HL-60/S4 treated with phorbol 12-myristate 13-acetate at 8.2 ng/mL for 4 days and 3 days (cell line): ENCODE results near the gene SESN2.

Experiments used
- in situ Hi-C: fragments of 300-500 bp; cut with MboI; formaldehyde crosslinking; loops from 2 replicates; pipeline ENCODE4 v1.15.0; 2022; ENCODE audit warnings: low sequenced_read_pairs

The SESN2 gene, protein sequence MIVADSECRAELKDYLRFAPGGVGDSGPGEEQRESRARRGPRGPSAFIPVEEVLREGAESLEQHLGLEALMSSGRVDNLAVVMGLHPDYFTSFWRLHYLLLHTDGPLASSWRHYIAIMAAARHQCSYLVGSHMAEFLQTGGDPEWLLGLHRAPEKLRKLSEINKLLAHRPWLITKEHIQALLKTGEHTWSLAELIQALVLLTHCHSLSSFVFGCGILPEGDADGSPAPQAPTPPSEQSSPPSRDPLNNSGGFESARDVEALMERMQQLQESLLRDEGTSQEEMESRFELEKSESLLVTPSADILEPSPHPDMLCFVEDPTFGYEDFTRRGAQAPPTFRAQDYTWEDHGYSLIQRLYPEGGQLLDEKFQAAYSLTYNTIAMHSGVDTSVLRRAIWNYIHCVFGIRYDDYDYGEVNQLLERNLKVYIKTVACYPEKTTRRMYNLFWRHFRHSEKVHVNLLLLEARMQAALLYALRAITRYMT

DNA sequence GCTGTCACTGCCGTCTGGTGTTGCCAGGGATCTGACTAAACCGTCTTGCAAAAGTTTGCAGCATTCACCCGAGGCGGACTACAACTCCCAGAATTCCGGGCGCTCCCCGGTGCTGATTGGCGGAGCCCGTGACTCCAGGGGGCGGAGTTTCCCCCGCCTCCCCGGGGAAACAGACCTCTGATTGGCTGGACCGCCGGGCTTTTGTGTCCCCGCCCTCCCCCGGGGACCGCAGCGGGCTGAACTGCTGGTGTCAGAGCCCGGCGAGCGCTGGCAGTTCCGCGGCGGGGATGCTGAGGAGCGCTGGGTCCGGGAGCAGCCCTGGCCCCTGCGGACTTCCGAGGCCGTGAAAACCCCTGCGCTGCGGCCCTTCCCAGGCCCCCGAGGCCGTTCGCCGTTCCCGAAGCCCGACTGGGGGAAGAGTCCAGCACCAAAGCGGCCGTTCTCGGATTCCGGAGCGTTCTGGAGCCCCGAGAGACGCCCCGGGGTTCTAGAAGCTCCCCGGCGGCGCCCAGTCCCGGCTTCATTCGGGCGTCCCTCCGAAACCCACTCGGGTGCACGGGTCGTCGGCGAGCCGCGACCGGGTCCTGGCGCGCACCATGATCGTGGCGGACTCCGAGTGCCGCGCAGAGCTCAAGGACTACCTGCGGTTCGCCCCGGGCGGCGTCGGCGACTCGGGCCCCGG, at the start of gene SESN2:
Gene SESN2 (plus strand): TSS at position 267 of the 682 bp plus-strand sequence. CDS start 330 bp downstream, at position 597.
- in situ Hi-C loops: no loop called here

DNA sequence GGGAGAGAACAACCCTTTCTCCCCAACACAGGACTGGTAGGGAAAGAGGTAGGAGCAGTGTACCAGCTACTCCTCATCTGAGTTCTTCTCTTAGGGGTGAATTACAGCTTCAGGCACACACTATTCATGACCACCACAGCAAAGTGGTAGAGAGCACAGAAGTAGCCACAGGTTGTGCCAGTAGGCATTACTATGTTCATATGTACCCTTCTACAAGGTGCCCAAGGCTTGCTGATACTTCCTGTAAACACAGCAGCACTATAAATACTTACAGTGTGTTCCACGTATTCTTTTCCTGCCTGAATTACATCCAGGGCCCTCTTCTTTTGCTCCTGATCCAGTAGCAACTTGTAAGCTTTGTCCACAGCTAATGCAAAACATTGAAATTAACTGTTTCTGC, 49.6 kb upstream of the SESN2 start:
- in situ Hi-C loops: loop anchor here (25.0 kb wide), 1 partner anchor 372 kb away; the partner anchor contains the start of gene PPP1R8

DNA sequence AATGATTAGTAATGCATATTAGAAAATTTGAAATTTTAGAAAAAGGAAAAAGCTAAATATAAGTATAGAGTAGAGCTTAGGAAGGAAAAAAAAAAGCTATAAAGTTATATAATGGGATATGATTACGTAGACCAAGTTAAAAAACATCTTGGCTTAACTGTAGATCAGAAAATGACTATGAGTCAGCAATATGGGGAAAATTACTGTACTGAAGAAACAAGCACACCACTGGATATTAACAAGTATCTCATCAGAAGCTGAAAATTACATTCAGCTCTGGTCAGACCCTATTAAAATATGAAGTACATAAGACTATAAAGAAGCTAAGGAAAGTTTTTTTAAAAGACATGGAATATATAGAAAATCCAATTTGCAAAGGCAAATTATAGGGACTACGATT, 46.0 kb upstream of the SESN2 start:
- in situ Hi-C loops: loop anchor here (25.0 kb wide), 1 partner anchor 376 kb away; the partner anchor contains the start of gene PPP1R8

DNA sequence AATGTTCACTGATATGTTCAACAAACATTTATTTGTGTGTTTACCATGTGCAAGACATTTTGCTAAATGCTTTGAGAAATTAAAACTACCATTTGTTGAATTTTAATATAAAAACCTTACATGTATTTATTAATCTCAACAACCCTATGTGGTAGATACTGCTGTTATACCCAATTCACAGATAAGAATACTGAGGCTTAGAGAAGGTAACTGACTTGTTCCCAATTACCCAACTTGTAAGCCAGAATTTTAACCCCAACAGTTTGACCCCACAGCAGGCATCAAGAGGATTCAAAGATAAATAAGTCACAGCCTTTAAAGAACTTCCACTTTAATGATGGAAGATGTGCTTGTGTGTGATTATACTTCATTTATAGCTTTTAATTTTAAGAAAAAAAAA, 30.2 kb upstream of the SESN2 start:
- in situ Hi-C loops: no loop called here

DNA sequence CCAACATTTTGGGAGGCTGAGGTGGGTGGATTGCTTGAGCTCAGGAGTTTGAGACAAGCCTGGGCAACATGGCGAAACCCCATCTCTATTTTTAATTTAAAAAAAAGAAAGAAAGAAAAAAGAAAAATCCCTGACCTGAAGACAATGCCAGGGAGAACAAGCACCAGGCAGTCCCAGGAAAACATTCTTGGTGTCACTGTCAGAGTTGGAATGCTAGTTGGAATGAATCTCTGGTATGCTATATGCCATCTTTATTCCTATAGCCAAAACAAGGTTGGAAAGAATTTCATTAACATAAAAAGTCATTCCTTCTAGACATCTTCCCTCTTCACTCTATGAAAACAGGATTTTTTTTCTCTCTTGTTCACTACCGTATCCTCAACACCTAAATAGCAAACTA, 29.3 kb upstream of the SESN2 start:
- in situ Hi-C loops: no loop called here

DNA sequence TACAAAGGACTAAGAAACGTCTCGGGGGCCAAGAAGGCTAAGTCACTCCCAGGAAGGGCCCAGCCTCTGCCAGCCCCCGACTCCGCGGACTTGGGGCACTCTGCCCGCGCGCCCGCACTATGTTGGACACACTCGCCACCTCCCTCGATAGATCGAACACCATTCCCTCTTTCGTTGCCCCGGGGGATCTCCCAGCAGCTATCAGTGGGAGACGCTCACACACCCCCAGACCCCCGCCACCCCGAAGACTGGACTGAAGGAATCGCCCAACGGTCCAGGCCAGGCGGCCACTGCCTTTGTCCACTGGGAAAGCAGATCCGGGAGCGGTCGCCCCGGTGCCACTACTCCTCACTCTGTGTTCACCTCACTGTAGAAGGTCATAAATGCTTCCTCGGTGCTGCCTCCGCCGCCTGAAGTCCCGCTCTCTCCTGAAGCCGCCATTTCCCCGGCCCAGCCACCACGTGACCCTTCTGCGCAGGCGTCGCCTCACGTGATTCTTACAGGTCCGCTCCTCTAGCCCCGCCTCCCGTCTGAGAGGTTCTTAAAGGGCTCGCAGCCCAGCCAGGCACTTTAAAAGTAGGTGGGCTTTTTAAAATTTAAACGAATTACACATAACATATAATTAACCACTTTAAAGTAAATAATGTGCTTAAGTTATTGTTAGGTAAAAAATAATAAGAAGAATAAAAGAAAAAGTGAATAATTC, 26.6 kb upstream of the SESN2 start, which contains the start of gene DNAJC8:
Gene DNAJC8 (minus strand): TSS at position 472 of the 706 bp plus-strand sequence. CDS start 31 bp downstream, at position 441.
- in situ Hi-C loops: no loop called here

DNA sequence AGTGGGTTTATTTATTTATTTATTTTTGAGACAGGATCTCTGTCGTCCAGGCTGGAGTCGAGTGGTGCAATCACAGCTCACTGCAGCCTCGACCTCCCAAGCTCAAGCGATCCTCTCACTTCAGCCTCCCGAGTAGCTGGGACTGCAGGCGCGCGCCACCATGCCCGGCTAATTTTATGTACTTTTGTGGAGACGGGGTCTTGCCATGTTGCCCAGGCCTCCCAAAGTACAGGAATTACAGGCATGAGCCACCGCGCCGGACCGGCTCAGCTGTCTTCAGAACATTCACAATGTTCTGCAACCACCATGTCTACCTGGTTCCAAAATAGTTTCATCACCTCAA, 26.1 kb upstream of the SESN2 start:
- in situ Hi-C loops: no loop called here

DNA sequence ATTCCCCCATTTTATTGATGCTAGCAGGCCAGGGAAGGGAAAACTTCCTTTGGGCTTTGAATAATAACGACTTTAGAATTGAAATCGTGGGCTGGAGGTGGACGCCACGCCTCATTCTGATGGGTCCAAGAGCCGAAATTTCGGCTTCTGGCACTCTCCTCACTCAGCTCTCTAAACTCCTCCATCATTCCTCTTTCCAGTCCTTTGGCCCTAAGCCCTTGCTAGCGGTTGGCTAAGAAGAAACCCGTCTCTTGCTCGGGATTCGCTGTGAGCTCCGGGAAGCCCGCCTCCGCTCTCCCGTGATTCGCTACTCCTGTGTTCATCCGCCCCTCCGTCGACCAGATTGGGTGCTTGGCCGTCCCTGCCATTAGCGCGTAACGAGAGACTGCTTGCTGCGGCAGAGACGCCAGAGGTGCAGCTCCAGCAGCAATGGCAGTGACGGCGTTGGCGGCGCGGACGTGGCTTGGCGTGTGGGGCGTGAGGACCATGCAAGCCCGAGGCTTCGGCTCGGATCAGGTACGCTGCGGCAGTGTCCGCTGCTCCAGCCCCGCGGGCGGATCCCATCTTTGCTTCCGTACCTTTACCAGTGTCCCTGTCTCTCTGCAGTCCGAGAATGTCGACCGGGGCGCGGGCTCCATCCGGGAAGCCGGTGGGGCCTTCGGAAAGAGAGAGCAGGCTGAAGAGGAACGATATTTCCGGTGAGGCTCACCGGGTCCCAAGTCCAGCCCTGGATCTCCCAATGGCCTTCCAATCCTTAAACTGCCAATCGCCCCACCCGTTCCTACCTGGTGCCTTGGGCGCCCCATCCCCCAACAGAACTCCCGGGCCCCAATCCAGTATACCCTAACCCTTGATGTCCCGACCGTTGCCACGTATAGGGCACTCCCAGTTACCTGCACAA, 23.3 kb upstream of the SESN2 start, which contains the start of gene ATP5IF1:
Gene ATP5IF1 (plus strand): TSS at position 370 of the 901 bp plus-strand sequence. CDS start 60 bp downstream, at position 430.
- in situ Hi-C loops: no loop called here

DNA sequence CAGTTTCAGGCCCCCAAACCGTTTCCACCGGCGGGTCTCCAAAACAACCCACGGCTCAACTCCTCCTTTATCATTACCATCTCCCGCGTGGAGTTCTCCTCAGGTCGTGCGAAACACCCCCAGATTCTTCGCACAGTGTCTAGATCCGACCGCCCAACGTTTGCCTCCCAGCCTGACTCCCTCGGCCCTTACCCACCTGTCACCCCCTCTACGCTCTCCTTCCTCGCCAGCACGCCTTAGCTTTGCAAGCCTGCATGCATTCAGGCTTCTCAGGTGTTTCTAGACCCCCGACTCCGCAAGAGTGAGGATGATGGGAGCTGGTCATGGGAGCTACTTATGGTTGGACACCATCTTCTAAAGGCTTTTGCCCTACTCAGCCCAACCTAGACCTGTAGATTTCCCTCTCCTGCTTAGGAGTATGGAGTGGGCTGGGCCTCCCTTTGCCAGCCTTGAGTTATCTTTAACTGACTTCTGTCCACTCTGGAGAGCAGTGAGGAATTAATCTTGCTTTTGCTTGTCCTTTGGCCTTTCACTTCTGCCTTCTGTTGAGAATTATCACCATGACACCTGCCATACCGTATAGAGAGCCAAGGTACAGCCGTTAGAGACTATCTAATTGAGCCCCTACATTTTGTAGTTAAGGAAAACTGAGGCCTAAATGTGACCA, 22.5 kb upstream of the SESN2 start:
- in situ Hi-C loops: no loop called here

DNA sequence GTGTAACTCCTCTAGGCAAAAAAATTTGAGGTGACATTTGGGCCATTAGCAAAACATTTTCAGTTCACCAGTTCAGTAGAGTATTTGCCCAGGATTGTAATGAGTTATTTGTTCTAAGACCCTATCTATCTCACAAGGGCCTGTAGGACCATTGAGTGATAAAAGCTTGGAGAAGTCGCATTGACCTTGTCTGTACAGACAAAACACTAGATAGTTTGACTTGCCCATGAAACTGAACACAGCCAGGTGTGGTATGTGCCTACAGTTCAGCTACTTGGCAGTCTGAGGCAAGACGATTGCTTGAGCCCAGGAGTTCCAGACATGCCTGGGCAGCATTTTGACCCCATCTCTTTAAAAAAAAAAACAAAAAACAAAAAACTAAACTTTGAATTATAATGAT, 20.3 kb upstream of the SESN2 start:
- in situ Hi-C loops: no loop called here

DNA sequence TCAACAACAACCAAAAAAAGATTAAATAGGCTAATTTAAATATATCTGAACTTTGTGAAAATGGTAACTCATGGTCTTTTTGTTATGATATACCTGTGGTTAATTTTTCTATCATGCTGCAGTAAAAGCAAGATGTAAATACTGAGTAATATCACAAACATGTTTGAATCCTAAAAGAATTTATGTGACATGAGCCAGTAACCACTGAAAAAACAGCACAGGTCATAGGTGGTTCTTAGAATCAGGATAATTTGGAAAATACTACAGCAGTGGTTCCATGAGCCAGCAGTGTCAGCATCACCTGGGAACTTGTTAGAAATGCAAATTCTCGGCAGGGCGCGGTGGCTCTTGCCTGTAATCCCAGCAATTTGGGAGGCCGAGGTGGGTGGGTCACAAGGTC, 19.3 kb upstream of the SESN2 start:
- in situ Hi-C loops: no loop called here

DNA sequence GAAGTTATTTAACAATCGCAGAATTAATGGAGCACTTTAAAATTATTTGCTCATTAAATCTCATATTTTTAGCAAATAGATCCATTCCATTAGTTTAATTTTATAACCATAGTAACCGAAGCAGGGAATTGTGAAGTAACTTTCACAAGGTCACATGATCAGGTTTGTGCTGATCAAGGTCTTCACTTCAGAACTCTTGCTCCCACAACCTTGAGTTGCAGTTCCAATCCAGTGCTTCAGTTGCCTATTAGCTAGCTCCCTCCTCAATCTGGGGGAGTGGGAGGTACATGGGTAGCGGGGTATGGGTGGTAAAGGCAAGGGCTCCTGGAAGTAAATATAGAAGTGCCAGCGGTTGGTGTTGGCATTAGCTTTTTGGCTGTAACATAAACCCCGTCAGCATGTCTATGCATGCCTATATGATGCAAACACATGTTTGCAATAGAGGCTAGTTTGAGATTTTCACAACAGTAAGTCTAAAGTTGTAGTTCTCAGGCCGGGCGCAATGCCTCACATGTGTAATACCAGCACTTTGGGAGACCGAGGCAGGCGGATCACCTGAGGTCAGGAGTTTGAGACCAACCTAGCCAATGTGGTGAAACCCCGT, 17.6 kb upstream of the SESN2 start:
- in situ Hi-C loops: no loop called here

DNA sequence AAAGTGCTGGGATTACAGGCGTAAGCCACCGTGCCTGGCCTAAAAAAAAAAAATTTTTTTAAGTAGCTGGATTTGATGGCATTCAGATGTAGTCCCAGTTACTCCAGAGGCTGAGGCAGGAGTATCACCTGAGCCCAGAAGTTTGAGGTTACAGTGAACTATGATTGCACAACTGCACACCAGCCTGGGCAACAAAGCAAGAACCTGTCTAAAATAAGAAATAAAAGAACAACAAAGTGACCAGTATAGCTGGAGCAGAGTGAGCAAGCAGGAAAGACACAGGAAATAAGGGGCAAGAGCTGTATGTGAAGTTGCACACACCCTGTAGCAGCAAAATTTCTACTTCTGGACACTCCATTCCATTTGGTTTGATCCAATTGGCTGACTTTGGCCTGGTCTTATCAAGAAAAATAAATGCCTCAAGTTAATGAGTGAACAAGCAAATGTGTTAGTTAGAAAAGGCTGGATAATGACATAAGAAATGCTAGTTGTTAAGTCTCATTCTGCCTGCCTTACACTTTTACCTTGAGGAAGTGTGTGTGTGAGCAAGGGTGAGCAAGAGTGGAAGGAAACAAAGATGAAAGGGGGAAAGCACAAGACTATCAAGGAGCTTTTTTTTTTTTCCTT, 15.5 kb upstream of the SESN2 start:
- in situ Hi-C loops: no loop called here

DNA sequence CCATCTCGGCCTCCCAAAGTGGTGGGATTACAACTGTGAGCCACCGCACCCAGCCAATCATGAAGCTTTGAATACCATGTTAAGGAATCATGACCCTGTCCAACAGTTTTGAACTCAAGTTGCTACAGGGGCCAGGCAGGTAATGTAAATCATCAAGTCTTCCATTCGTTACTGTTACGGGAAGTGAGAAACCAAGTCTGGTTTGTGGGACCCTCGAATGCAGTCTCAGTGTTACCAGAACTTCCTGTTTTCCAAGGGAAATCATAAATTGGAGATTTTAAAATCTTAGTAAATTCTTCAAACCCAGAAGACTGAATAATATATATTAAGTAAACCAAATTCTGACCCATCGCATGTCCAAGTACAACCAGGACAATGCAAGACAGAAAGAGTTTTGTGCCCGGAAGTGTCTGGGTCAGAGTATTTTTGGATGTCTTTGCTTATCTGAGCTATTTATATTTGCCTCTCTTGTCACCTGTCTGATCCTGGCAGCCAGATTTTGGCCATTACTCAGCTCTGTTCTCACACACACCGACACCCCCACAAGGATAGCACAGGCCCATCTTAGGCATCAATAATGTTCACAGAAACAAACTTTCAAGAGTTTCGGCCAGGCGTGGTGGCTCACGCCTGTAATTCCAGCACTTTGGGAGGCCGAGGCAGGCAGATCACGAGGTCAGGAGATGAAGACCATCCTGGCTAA, 14.6 kb upstream of the SESN2 start:
- in situ Hi-C loops: no loop called here

DNA sequence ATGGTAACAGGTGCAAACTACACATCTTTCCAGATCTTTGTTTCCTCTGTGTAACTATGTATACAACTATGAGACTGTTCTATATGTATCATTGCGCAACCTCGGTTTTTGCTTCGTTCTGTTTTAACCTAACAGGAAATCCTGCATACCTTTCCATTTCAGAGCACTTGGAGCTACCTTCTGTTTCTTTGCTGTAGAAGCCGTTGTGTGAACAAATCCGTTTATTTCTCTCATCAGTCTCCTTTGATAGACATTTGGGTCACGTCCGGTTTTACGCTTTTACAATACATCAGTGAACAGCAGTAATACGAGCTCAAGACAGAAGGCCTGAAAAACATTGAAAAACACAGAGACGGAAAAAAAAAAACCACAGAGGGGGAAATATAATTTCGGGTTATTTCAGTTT, 12.9 kb upstream of the SESN2 start:
- in situ Hi-C loops: no loop called here

DNA sequence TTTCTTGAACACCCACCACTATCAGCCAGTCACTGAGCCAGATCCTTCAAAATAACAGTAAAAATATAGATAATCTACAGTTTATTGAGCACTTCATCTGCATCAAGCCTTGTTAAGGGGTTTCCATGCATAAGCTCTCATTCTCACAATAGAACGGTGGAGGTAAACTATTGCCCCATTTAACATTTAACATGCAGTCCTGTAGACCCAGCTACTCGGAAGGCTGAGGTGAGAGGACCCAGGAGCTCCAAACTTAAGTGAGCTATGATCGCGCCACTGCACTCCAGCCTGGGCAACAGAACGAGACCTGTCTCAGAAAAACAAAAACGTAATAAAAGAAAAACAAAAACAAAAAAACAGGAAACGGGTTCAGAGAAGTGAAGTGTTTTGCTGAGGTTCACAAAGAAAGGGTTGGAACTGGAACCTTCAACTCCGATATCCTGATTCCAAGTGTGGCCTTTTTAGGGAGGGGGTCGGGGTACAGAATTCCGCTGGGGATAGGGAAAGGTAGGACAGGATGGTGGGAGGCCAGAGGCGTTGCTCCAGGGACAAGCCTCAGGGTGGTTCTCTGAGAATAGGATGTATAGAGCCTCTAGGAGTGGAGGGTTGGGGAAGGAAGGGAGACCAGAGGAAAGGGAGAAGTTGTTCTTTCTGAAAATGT, 11.6 kb upstream of the SESN2 start:
- in situ Hi-C loops: no loop called here

DNA sequence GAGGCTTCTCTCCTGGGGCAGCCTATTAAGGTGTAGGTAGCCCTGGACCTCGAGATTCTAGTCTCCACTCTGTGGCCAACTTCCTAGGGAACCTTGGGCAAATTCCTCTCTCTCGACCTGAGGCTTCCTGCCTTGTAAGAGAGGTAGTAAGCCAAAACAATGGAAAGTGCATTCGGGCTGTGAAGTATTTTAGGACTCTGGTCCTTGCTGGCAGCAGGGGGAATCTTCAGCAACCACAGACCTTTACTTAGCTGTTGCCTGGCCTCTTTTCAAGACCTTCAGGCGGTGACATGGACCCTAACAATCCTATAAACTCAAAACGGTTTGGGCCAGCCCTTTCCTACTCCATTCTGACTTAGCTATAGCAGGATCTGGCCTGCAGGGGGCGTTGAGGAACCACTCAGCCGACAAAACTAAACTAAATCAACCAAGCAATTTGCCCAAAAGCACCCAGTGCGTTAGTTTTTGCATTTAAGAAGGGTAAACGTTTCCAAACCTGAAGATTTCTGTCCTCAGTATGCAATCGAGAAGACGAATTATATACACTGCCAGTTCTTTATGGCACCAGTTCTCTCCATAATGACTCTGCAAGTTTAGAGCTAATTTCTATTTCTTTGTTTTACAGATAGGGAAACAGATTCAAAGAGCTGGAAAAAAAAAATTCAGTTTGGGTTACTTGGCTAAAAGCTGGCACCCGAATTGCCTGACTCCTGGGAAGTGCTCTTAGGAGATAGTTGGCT, 10.9 kb upstream of the SESN2 start:
- in situ Hi-C loops: no loop called here
